H1 (cell line): ENCODE results near the gene C20orf144. TPM values are rescaled to one million over a fixed set of nuclear protein-coding genes. Genes with fewer than 3 reads are reported as not detected.

Source experiments
- NANOG ChIP-seq: IDR thresholded peaks from 2 replicates; pipeline ENCODE4 v1.6.1; 2011; ENCODE audit warnings: low read length, low read depth, mild to moderate bottlenecking, inconsistent platforms; ENCODE audit not compliant: insufficient read depth, poor library complexity, severe bottlenecking
- RAD21 ChIP-seq, 2 experiments: IDR thresholded peaks in 1 of 2; conservative IDR thresholded peaks in 1 of 2; 2 replicates each; pipeline ENCODE4 v1.6.1; 2011; ENCODE audit warnings: low read depth in 2 of 2, low read length in 2 of 2, improper control_type of control experiment in 1 of 2, inconsistent platforms in 1 of 2, mild to moderate bottlenecking in 1 of 2, moderate library complexity in 1 of 2
- TAF7 ChIP-seq: optimal IDR thresholded peaks from 2 replicates; pipeline ENCODE3; 2011; ENCODE audit warnings: low read depth, mild to moderate bottlenecking, inconsistent platforms, low read length, moderate library complexity, borderline replicate concordance
- polyA plus RNA-seq, 7 experiments: library from polyadenylated mRNA; depleted of rRNA in 3 of 7; stranded (reverse) in 5 of 7; unstranded in 2 of 7; fragments of >200 nt in 5 of 7; fragments of 200-250 nt in 2 of 7; gene quantifications; 1 replicate in 5 of 7; 2 replicates in 1 of 7; 4 replicates in 1 of 7; pipeline versions ENCODE4 v1.2.1 to v1.2.3, GENCODE V29; 2011 to 2013; ENCODE audit warnings: missing spikeins in 2 of 7, mixed read lengths in 2 of 7
- total RNA-seq: library from RNA; stranded (reverse); fragmentation: NEBNext Ultra II Directional; extraction: Animal tissue kit (Norgen Biotek cat#: 25700); gene quantifications from 2 replicates; pipeline ENCODE4 v1.2.1, GENCODE V29; 2021

The C20orf144 gene
- total and polyA plus RNA-seq, 2 of the 8 experiments (the other 6 are each of a cell fraction or from before 2014, with no cell fraction given) = 0.21 to 0.24 TPM

GRCh38 chr20:33674294-33675135 is 12.4 kb downstream of the C20orf144 start, which contains the start of gene NECAB3 (continued):
- TF ChIP-seq TAF7 = no peak
- TF ChIP-seq NANOG = no peak
- TF ChIP-seq RAD21 (IDR thresholded peaks at IDR 0.05 in 1 of 2, conservative IDR thresholded peaks at IDR 0.05 in 1 of 2; ENCODE audit: low read depth in 2 of 2, low read length in 2 of 2) = no peak
